NCI-H2196 (cell line): ENCODE data around the gene CNOT6.
"Not testable (repeated sequence)": the region's sequence is repeated elsewhere in the genome, so short reads cannot be mapped to it uniquely, and the experiment has no call there.

Experiments used
- DNase-seq: peaks from one replicate; lab custom pipeline; 2025; ENCODE audit not compliant: unreplicated experiment; lab: John Stamatoyannopoulos, UW

CNOT6 gene

DNA sequence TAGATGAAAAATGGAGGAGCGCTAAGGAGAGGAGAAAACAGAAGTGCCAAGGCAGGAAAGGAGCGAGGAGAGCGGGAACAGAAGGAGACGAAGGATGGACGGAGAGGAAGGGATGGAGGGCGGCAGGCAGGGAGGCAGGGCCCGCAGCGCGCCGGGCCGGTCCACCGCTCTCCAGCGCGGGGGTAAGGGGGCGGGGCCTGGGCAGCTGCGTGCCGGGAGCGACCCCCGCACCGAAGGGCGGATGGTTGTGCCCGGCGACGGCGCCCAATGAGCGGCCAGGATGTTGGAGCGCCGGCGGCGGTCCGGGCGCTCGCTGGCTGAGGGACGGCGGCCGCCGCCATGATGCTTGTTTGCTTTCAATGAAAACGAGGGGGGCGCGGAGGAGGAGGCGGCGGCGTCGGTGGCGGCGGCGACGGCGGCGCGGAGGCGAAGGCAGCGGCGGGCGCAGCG, at the start of gene CNOT6:
Gene CNOT6, plus strand, starts transcription at position 320 of the 450 bp plus-strand sequence. CDS start 34,898 bp downstream, outside the sequence.
- peak; percentile 92 for DNase-seq

DNA sequence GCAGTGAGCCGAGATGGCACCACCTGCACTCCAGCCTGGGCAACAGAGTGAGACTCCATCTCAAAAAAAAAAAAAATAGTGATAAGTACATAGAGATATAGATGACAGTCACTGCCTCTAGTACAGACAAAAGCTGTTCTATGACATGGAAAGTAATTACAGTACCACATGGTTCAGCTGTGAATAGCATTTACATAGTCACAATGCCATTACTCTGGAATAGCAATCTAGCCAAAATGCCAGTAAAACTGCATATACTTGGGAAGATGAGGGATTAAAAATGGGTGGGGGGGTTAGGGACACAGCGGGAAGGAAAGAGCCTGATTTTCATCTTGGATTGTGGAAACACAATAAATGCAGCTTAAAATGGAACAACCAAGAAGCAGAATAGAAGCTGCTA, 39.4 kb upstream of the CNOT6 start:
- no peak for DNase-seq

GRCh38 chr5:180455872-180456271, 38.3 kb upstream of the CNOT6 start:
- no peak for DNase-seq

DNA sequence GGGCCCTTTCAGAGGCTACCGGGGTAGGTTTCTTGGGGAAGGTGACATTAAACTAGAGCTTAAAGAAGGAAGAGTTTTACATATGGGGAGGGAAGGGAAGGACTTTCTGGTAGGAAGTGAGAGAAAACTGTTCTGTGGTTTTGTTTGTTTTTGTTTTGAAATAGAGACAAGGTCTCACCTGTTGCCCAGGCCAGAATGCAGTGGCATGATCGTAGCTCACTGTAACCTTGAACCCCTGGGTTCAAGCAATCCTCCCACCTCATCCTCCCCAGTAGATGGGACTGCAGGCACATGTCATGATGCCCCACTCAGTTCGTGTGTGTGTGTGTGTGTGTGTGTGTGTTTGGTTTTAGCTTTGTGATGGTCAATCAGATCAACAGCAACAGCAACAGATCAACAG, 37.4 kb upstream of the CNOT6 start:
- DNase-seq, result no peak

- not testable (repeated sequence) for DNase-seq
Measured at GRCh38 chr5:180458852-180459673, 35.1 kb upstream of the CNOT6 start.

- not testable (repeated sequence) for DNase-seq
Measured at GRCh38 chr5:180459674-180460142, 34.5 kb upstream of the CNOT6 start.

DNA sequence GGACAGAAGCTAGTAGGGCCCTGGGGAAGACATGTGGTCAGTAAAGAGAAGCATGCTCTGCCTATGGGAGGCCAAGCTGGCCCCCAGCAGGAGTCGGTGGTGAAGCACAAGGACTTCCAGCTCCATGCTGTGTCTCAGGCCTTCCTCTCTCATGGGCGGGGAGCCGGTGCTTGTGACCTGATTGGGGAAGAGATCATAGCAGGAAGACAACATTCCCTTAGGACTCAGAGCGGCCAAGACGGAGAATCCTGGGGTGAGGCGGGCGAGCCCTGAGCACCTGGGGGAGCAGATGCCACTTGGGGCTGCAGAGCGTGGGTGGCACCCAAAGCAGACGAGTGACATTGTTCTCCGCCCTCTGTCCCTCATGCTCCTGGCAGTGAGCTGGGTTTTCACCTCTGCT, 33.3 kb upstream of the CNOT6 start:
- no peak for DNase-seq

DNA sequence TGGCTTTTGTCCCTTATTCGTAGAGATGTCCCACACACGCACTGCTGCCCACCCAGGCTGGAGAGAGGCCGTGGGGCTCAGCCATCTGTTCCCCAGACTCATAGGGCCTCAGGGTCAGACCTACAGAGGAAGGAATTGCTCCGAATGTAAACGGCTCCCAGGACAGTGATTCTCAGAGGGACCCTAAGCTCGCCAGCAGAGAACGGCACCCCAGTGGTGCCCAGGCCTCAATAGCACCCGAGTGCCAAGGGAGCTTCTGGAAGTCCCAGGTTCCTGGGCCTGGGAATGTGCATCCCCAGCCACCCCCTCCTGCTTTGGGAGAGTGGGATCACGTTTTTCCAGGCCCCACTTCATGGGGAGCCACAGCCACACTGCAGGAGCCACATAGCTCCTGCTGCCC, 32.9 kb upstream of the CNOT6 start:
- DNase-seq, result no peak

- DNase-seq, result no peak
Measured at GRCh38 chr5:180463216-180463900, 30.8 kb upstream of the CNOT6 start.

GRCh38 chr5:180463916-180464602, 30.1 kb upstream of the CNOT6 start:
- no peak for DNase-seq

DNA sequence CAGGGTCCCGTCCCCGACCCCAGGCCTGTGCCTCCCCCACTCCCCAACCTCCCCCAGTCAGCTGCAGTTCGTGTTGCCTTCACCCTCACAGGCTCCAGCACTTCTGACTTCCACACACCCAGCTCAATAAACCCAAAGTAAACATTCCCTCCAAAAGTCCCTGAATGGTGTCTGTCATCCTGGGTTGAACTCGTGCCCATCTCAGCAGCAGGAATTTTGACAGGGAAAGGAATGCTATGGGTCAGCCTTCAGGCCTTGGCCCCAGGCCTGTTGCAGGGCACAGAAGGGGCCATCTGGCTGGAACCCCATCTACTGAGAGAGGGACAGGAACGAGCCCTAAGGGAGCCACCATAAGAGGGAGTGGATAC, 29.6 kb upstream of the CNOT6 start:
- no peak for DNase-seq

- DNase-seq, result not testable (repeated sequence)
Measured at GRCh38 chr5:180465052-180465451, 29.1 kb upstream of the CNOT6 start.

GRCh38 chr5:180466316-180466715, 27.9 kb upstream of the CNOT6 start:
- no peak for DNase-seq

- DNase-seq, result no peak
Measured at GRCh38 chr5:180467028-180467975, 26.9 kb upstream of the CNOT6 start.

DNA sequence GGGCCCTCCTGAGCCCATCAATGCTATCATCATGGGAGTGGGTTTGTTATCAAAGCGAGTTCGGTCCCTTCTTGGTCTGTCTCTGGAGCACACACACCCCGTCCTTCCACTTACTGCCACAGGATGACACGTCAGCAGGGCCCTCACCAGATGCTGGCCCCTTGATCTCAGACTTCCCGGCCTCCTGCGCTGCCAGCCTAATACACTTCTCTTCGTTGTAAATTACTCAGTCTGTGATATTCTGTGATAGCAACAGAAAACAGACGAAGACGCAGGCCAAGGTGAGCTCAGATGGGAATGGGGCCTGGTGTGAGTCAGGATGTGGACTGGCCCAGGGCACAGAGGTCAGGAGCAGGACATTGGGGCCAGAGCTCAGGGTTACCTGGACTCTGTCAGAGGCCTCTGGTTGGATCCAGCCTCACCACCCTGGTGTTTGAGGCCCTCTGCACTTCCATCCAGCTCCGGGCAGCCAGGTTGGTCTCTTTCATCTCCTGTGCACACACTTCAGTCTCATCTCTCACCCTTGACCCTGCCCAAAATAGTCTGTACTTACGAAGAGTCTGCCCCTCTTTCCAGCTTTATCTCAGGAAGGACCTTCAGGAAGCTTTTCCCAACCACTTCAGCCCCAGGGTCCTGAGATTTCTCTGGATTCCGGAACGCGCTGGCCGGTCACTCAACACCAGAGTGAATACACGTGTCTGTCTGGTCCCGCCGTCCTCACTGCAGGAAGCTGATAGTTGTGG, 26.0 kb upstream of the CNOT6 start:
- DNase-seq, result no peak

GRCh38 chr5:180468732-180469585, 25.2 kb upstream of the CNOT6 start:
- no peak for DNase-seq

GRCh38 chr5:180469586-180469865, 24.7 kb upstream of the CNOT6 start:
- DNase-seq, result no peak

DNA sequence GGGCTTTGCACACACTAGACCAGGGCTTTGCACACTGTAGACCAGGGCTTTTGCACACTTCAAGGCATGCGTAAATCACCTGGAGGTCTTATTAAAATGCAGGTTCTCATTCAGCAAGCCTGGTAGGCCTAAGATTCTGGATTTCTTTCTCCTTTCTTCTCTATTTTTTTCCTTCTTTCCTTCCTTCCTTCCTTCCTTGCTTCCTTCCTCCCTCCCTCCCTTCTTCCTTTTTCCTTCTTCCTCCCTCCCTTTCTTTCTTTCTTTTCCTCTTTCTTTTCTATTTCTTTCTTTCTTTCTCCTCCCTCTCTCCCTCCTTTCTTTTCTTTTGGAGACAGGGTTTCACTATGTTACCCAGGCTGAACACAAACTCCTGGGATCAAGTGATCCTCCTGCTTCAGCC, 24.3 kb upstream of the CNOT6 start:
- no peak for DNase-seq

GRCh38 chr5:180470361-180470760, 23.8 kb upstream of the CNOT6 start:
- no peak for DNase-seq
